ENCODE data around the gene MAP4. TPM values are rescaled to one million over a fixed set of nuclear protein-coding genes. Genes with fewer than 3 reads are reported as not detected.
A peak's percentile ranks its signal among the peaks of the same experiment; 100 is the strongest.

The MAP4 gene
- total RNA-seq, 1 experiment from 2014 or later, result 140 TPM

DNA sequence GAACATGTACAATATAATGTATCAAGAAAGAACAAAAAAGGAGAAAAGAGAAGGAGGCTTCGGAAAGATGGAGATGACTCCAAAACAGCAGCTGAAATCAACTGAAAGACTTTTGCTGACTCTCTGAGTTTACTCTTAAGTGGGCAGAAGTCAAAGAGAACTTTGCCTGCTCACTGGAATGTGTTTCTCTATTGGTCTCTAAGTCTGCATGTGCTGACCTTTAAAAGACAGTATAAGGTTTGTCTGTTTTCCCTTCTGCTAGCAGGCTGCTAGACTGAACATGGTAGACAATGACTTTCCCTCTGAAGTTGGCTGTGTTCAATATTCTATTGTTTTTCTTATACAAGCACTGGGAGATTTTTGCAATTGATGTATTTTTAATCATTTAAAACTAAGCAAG is 7.2 kb upstream of the MAP4 start:
- peak overlapping the region in 1 of 3 experiments; percentile 43; a peak in 2 of 7 replicates for H3K27ac Mint-ChIP-seq
- H3K18ac ChIP-seq (ENCODE audit: insufficient read length, low read depth, low read length), result no peak overlapping the region
- H4K8ac ChIP-seq (replicated peaks; ENCODE audit: insufficient read length, low read depth, low read length), result no peak overlapping the region
- H4K5ac ChIP-seq (ENCODE audit: insufficient read length, low read depth, low read length), result no peak overlapping the region
- H3K23ac ChIP-seq (ENCODE audit: insufficient read length, low read depth, low read length), result no peak overlapping the region
- H3K27ac ChIP-seq (ENCODE audit: insufficient read length, low read depth, low read length), result no peak overlapping the region
- peaks cover 3% of the 10 kb centered on the region for H3K79me1 ChIP-seq (ENCODE audit: insufficient read depth, low read depth, low read length, poor library complexity, severe bottlenecking)
- no peak overlapping the region for H2BK15ac ChIP-seq (ENCODE audit: low read depth, low read length)
- no peak overlapping the region for H2BK120ac ChIP-seq (ENCODE audit: low read depth, low read length, poor library complexity, severe bottlenecking)
- H3K4me2 ChIP-seq (ENCODE audit: insufficient read depth, insufficient read length, low read length), result no peak overlapping the region
- H3K4me3 Mint-ChIP-seq, result no peak overlapping the region
- no peak overlapping the region for H2BK20ac ChIP-seq (ENCODE audit: low read depth, low read length, poor library complexity, severe bottlenecking)
- H3K79me2 ChIP-seq (ENCODE audit: insufficient read depth, low read length), result peaks cover 14% of the 10 kb centered on the region; the same call in 1 of the 2 replicates
- no peaks in the 10 kb centered on the region for H3K23me2 ChIP-seq (ENCODE audit: insufficient read length, low read depth, low read length, poor library complexity, severe bottlenecking)
- H2BK5ac ChIP-seq (ENCODE audit: insufficient read length, low read length), result no peak overlapping the region
- H3K27me3 ChIP-seq (ENCODE audit: insufficient read depth, low read length), result no peaks in the 10 kb centered on the region
- H3K56ac ChIP-seq (ENCODE audit: insufficient read length, low read depth, low read length), result no peak overlapping the region
- DNase-seq, result no peak
- no peak overlapping the region for H4K91ac ChIP-seq (ENCODE audit: insufficient read length, low read depth, low read length)
- H3K4me1 ChIP-seq (ENCODE audit: insufficient read depth, low read length), result no peaks in the 10 kb centered on the region; the same call in 1 of the 2 replicates
- no peaks in the 10 kb centered on the region for H4K20me1 ChIP-seq (ENCODE audit: control insufficient read depth, insufficient read depth, insufficient read length)
- no peak overlapping the region for H2AK5ac ChIP-seq (ENCODE audit: insufficient read length, low read length)
- H3K4me1 Mint-ChIP-seq, result peaks cover 23 to 33% of the 10 kb centered on the region in 2 experiments
- H3K36me3 Mint-ChIP-seq (ENCODE audit: insufficient read depth in 1 of 3, low read depth in 3 of 3), result peaks cover 5 to 7% (median 5%) of the 10 kb centered on the region in 3 experiments; a peak in 5 of 7 replicates
- TF ChIP-seq, protein P1, sequence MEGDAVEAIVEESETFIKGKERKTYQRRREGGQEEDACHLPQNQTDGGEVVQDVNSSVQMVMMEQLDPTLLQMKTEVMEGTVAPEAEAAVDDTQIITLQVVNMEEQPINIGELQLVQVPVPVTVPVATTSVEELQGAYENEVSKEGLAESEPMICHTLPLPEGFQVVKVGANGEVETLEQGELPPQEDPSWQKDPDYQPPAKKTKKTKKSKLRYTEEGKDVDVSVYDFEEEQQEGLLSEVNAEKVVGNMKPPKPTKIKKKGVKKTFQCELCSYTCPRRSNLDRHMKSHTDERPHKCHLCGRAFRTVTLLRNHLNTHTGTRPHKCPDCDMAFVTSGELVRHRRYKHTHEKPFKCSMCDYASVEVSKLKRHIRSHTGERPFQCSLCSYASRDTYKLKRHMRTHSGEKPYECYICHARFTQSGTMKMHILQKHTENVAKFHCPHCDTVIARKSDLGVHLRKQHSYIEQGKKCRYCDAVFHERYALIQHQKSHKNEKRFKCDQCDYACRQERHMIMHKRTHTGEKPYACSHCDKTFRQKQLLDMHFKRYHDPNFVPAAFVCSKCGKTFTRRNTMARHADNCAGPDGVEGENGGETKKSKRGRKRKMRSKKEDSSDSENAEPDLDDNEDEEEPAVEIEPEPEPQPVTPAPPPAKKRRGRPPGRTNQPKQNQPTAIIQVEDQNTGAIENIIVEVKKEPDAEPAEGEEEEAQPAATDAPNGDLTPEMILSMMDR (conservative IDR thresholded peaks at IDR 0.05), result no peak
- H3K9me3 ChIP-seq (ENCODE audit: control insufficient read depth, low read depth, low read length), result no peaks in the 10 kb centered on the region
- no peak overlapping the region for H2AFZ ChIP-seq (ENCODE audit: low read length)
- no CpG with 5 or more reads among the region's 1 CpG for WGBS (ENCODE audit: extremely low coverage, insufficient read length, low lambda C conversion rate)
- H3K9ac ChIP-seq (ENCODE audit: extremely low read depth, insufficient read length, low read length), result no peak overlapping the region
- H3K4ac ChIP-seq (ENCODE audit: low read depth, low read length), result no peak overlapping the region
- no peak overlapping the region for H3T11ph ChIP-seq (ENCODE audit: low read length)
- no peak overlapping the region for H2BK12ac ChIP-seq (ENCODE audit: insufficient read length, low read depth, low read length)
- no peaks in the 10 kb centered on the region for H3K9me3 Mint-ChIP-seq
- no peak overlapping the region for H3K14ac ChIP-seq (ENCODE audit: insufficient read depth, low read length)
- H3K27me3 Mint-ChIP-seq (ENCODE audit: low read depth), result no peaks in the 10 kb centered on the region

Data from H9 (cell line).